Fibroblast of lung (primary cell): ENCODE measurements around the gene MYO3B. TPM values are rescaled to one million over a fixed set of nuclear protein-coding genes. Genes with fewer than 3 reads are reported as not detected.

ENCODE experiments used
- DNase-seq, 2 donors: peaks; one replicate each; pipeline versions ENCODE4 v3.0.0 to v3.0.0-alpha.2; 2010; ENCODE audit warnings: low read depth in 2 of 2
- H2AFZ ChIP-seq: 2 replicates; pipeline ENCODE4 v1.5.1; 2012; ENCODE audit warnings: low read length, control low read depth, inconsistent platforms
- H3K27ac ChIP-seq: 2 replicates; pipeline ENCODE4 v1.5.1; 2011; ENCODE audit warnings: low read length, control low read depth; ENCODE audit not compliant: insufficient read depth
- H3K27me3 ChIP-seq: 2 replicates; pipeline ENCODE4 v1.5.1; 2011; ENCODE audit warnings: mild to moderate bottlenecking, low read length; ENCODE audit not compliant: control insufficient read depth, insufficient read depth
- H3K36me3 ChIP-seq: 2 replicates; pipeline ENCODE4 v1.5.1; 2011; ENCODE audit warnings: low read length; ENCODE audit not compliant: control insufficient read depth, insufficient read depth
- H3K4me1 ChIP-seq: 2 replicates; pipeline ENCODE4 v1.5.1; 2011; ENCODE audit warnings: low read length; ENCODE audit not compliant: control insufficient read depth, insufficient read depth; ENCODE audit errors: extremely low read depth
- H3K4me2 ChIP-seq: 2 replicates; pipeline ENCODE4 v1.5.1; 2011; ENCODE audit warnings: low read length, control low read depth; ENCODE audit not compliant: insufficient read depth; ENCODE audit errors: extremely low read depth
- H3K4me3 ChIP-seq, 4 experiments: fragments of 200-600 bp in 1 of 4; sonication (generic) in 1 of 4; replicated peaks in 1 of 4; 2 replicates each; pipeline ENCODE4 v1.5.1; 2011 to 2016; ENCODE audit warnings: low read length in 4 of 4, low read depth in 3 of 4, mild to moderate bottlenecking in 3 of 4, control low read depth in 2 of 4, inconsistent platforms in 1 of 4, mixed read lengths in 1 of 4; ENCODE audit not compliant: insufficient read depth in 1 of 4; ENCODE audit errors: control extremely low read depth in 1 of 4
- H3K79me2 ChIP-seq: 2 replicates; pipeline ENCODE4 v1.5.1; 2012; ENCODE audit warnings: mild to moderate bottlenecking, low read length, inconsistent platforms; ENCODE audit not compliant: control insufficient read depth, insufficient read depth
- H3K9ac ChIP-seq: 2 replicates; pipeline ENCODE4 v1.5.1; 2011; ENCODE audit warnings: mild to moderate bottlenecking, low read length, control low read depth; ENCODE audit not compliant: insufficient read depth
- H3K9me3 ChIP-seq: 2 replicates; pipeline ENCODE4 v1.5.1; 2012; ENCODE audit warnings: low read depth, low read length; ENCODE audit not compliant: control insufficient read depth, insufficient read depth
- H4K20me1 ChIP-seq: 2 replicates; pipeline ENCODE4 v1.5.1; 2011; ENCODE audit warnings: low read length; ENCODE audit not compliant: control insufficient read depth, insufficient read depth; ENCODE audit errors: extremely low read depth
- CTCF ChIP-seq, 2 donors: IDR thresholded peaks in 1 of 2; conservative IDR thresholded peaks in 1 of 2; 1 replicate in 1 of 2; 2 replicates in 1 of 2; pipeline ENCODE4 v1.5.1; 2011 to 2012; ENCODE audit warnings: low read length in 2 of 2, control low read depth in 1 of 2, inconsistent platforms in 1 of 2, low read depth in 1 of 2, mild to moderate bottlenecking in 1 of 2
- EZH2 ChIP-seq: IDR thresholded peaks from 2 replicates; pipeline ENCODE4 v1.5.1; 2012; ENCODE audit warnings: low read length, control low read depth, mild to moderate bottlenecking; ENCODE audit errors: missing control alignments
- polyA plus RNA-seq, 2 donors: library from polyadenylated mRNA; depleted of rRNA in 1 of 2; stranded (reverse) in 1 of 2; unstranded in 1 of 2; fragments of >200 nt; gene quantifications; 2 replicates each; pipeline ENCODE4 v1.2.1, GENCODE V29; 2011 to 2012; ENCODE audit warnings: missing spikeins in 1 of 2
- total RNA-seq: library from RNA; depleted of rRNA; stranded (reverse); fragments of >200 nt; gene quantifications from 2 replicates; pipeline ENCODE4 v1.2.1, GENCODE V29; 2014

MYO3B gene
- total and polyA plus RNA-seq, 2 donors (not counting 1 experiment from before 2014, with no cell fraction given): 0.06 to 0.50 TPM

GRCh38 chr2:170159060-170159459 is 18.9 kb upstream of the MYO3B start:
- Histone ChIP-seq H2AFZ (no peak overlapping the region), H3K27me3 (no peaks in the 10 kb centered on the region), H3K36me3 (no peaks in the 10 kb centered on the region), H3K9ac (no peak overlapping the region), H3K4me1 (peaks cover 5% of the 10 kb centered on the region), H4K20me1 (no peaks in the 10 kb centered on the region), H3K4me3 (no peak overlapping the region), H3K9me3 (no peaks in the 10 kb centered on the region), H3K79me2 (no peaks in the 10 kb centered on the region), H3K27ac (no peak overlapping the region), H3K4me2 (no peak overlapping the region)
- no peak for TF ChIP-seq CTCF (conservative IDR thresholded peaks at IDR 0.05 in 1 of 2, IDR thresholded peaks at IDR 0.05 in 1 of 2; ENCODE audit: low read depth in 1 of 2, low read length in 2 of 2)
- TF ChIP-seq EZH2: no peak
- no peak for DNase-seq

- TF ChIP-seq EZH2: no peak
- no peak for TF ChIP-seq CTCF (conservative IDR thresholded peaks at IDR 0.05 in 1 of 2, IDR thresholded peaks at IDR 0.05 in 1 of 2; ENCODE audit: low read depth in 1 of 2, low read length in 2 of 2)
- H3K36me3 ChIP-seq: no peaks in the 10 kb centered on the region
- no peaks in the 10 kb centered on the region for H3K79me2 ChIP-seq
- no peaks in the 10 kb centered on the region for H4K20me1 ChIP-seq
- DNase-seq: no peak
- H3K27me3 ChIP-seq: no peaks in the 10 kb centered on the region
- H3K4me1 ChIP-seq: peaks cover 2% of the 10 kb centered on the region
- H3K9ac ChIP-seq: no peak overlapping the region
- H3K4me3 ChIP-seq: no peak overlapping the region
- H3K27ac ChIP-seq: no peak overlapping the region
- peak overlapping the region; percentile 9 for H3K4me2 ChIP-seq
- peak overlapping the region; percentile 4 for H2AFZ ChIP-seq
- no peaks in the 10 kb centered on the region for H3K9me3 ChIP-seq
Measured at GRCh38 chr2:170161516-170162270, 16.3 kb upstream of the MYO3B start.

- H3K9me3 ChIP-seq: no peaks in the 10 kb centered on the region
- no peak overlapping the region for H3K4me2 ChIP-seq
- H2AFZ ChIP-seq: no peak overlapping the region
- no peak overlapping the region for H3K9ac ChIP-seq
- H3K27ac ChIP-seq: no peak overlapping the region
- H3K79me2 ChIP-seq: no peaks in the 10 kb centered on the region
- H4K20me1 ChIP-seq: no peaks in the 10 kb centered on the region
- TF ChIP-seq EZH2 (no peak), CTCF (conservative IDR thresholded peaks at IDR 0.05 in 1 of 2, IDR thresholded peaks at IDR 0.05 in 1 of 2; ENCODE audit: low read depth in 1 of 2, low read length in 2 of 2) (no peak)
- peak in 1 of 2 donors; percentile 63 for DNase-seq
- no peak overlapping the region for H3K4me3 ChIP-seq
- H3K4me1 ChIP-seq: no peaks in the 10 kb centered on the region
- no peaks in the 10 kb centered on the region for H3K36me3 ChIP-seq
- no peaks in the 10 kb centered on the region for H3K27me3 ChIP-seq
Measured at GRCh38 chr2:170162271-170162632, 15.7 kb upstream of the MYO3B start.
